ENCODE data around the gene TMEM117.
A peak's percentile ranks its signal among the peaks of the same experiment; 100 is the strongest.

Gene TMEM117

GRCh38 chr12:43832463-43833168 is 3.3 kb upstream of the TMEM117 start:
- no peak for DNase-seq
- intact Hi-C loops (cut with DNase I; ENCODE audit: low total_unique reads), result no loop called here
- H3K9me3 ChIP-seq, result no peaks in the 10 kb centered on the region
- no peak overlapping the region for H3K4me3 ChIP-seq
- TF ChIP-seq CTCF (IDR thresholded peaks at IDR 0.05), result no peak
- H3K27me3 ChIP-seq, result no peaks in the 10 kb centered on the region
- H3K36me3 ChIP-seq, result no peaks in the 10 kb centered on the region
- H3K27ac ChIP-seq, result no peak overlapping the region
- H3K4me1 ChIP-seq, result peaks cover 0 to 23% (median 9%) of the 10 kb centered on the region in 4 donors

GRCh38 chr12:43835264-43835655 is 621 bp upstream of the TMEM117 start:
- Histone ChIP-seq H3K27ac (peak overlapping the region; percentile 86 to 94), H3K36me3 (no peaks in the 10 kb centered on the region), H3K4me3 (peak overlapping the region; percentile 69 to 80), H3K27me3 (no peaks in the 10 kb centered on the region), H3K9me3 (no peaks in the 10 kb centered on the region), H3K4me1 (peaks cover 0 to 23% (median 10%) of the 10 kb centered on the region in 4 donors)
- intact Hi-C loops (cut with DNase I; ENCODE audit: low total_unique reads), result loop anchor here (2.0 kb wide), 1 partner anchor 28 kb away; the partner anchor contains the start of gene TWF1
- TF ChIP-seq CTCF (IDR thresholded peaks at IDR 0.05), result no peak
- no peak for DNase-seq

- Histone ChIP-seq H3K36me3 (no peaks in the 10 kb centered on the region), H3K4me1 (peaks cover 0 to 23% (median 10%) of the 10 kb centered on the region in 4 donors), H3K4me3 (peak overlapping the region; percentile 69 to 80), H3K27ac (peak overlapping the region; percentile 86 to 94), H3K27me3 (no peaks in the 10 kb centered on the region), H3K9me3 (no peaks in the 10 kb centered on the region)
- intact Hi-C loops (cut with DNase I; ENCODE audit: low total_unique reads), result no loop called here
- TF ChIP-seq CTCF (IDR thresholded peaks at IDR 0.05), result no peak
- no peak for DNase-seq
Measured at GRCh38 chr12:43836475-43836989, 651 bp downstream of the TMEM117 start.

- H3K9me3 ChIP-seq, result no peaks in the 10 kb centered on the region
- TF ChIP-seq CTCF (IDR thresholded peaks at IDR 0.05), result no peak
- intact Hi-C loops (cut with DNase I; ENCODE audit: low total_unique reads), result no loop called here
- no peak overlapping the region for H3K4me3 ChIP-seq
- H3K36me3 ChIP-seq, result no peaks in the 10 kb centered on the region
- peaks cover 0 to 15% (median 7%) of the 10 kb centered on the region in 4 donors for H3K4me1 ChIP-seq
- H3K27ac ChIP-seq, result no peak overlapping the region
- H3K27me3 ChIP-seq, result no peaks in the 10 kb centered on the region
- DNase-seq, result no peak
Measured at GRCh38 chr12:43840338-43840737, 4.5 kb downstream of the TMEM117 start.

GRCh38 chr12:43841253-43841652 is 5.4 kb downstream of the TMEM117 start:
- H3K4me3 ChIP-seq, result no peak overlapping the region
- no peak overlapping the region for H3K27ac ChIP-seq
- no peaks in the 10 kb centered on the region for H3K27me3 ChIP-seq
- H3K9me3 ChIP-seq, result no peaks in the 10 kb centered on the region
- H3K4me1 ChIP-seq, result peaks cover 0 to 12% (median 6%) of the 10 kb centered on the region in 4 donors
- no peak for TF ChIP-seq CTCF (IDR thresholded peaks at IDR 0.05)
- no peak for DNase-seq
- H3K36me3 ChIP-seq, result peaks cover 0 to 3% (median 0%) of the 10 kb centered on the region in 3 donors
- intact Hi-C loops (cut with DNase I; ENCODE audit: low total_unique reads), result no loop called here
